Stomach (tissue), 4 donors: ENCODE measurements around the gene CRYM.

Experiments used
- CTCF ChIP-seq, 7 experiments: fragments of 450-650 bp in 4 of 7; fragments of 200-600 bp in 3 of 7; sonication (generic) in 3 of 7; IDR thresholded peaks; one replicate each; pipeline ENCODE4 v1.5.1; 2016 to 2019; ENCODE audit warnings: antibody characterized with exemption in 7 of 7, control low read depth in 2 of 7, mild to moderate bottlenecking in 1 of 7
- EP300 ChIP-seq: sonication (generic); formaldehyde crosslinking; IDR thresholded peaks from one replicate; pipeline ENCODE4 v1.6.1; 2017; ENCODE audit warnings: antibody characterized with exemption
- POLR2A ChIP-seq, 4 donors: fragments of 450-650 bp; IDR thresholded peaks; one replicate each; pipeline ENCODE4 v1.6.1; 2016; ENCODE audit warnings: antibody characterized with exemption in 4 of 4, control low read depth in 2 of 4, mild to moderate bottlenecking in 1 of 4, moderate library complexity in 1 of 4
- POLR2AphosphoS5 ChIP-seq, 3 donors: sonication (generic); formaldehyde crosslinking; IDR thresholded peaks; one replicate each; pipeline ENCODE4 v1.6.1; 2016; ENCODE audit warnings: antibody characterized with exemption in 3 of 3

GRCh38 chr16:21324267-21324666 is 46.2 kb upstream of the CRYM start:
- no peak for TF ChIP-seq CTCF (IDR thresholded peaks at IDR 0.05)
- no peak for TF ChIP-seq EP300
- TF ChIP-seq POLR2A (IDR thresholded peaks at IDR 0.05): no peak
- no peak for TF ChIP-seq POLR2AphosphoS5 (IDR thresholded peaks at IDR 0.05)
